Neuronal stem cell (in vitro differentiated cells): ENCODE data around the gene KCTD21.

Source experiments
- DNase-seq: peaks from one replicate; pipeline ENCODE4 v3.0.0-alpha.2; 2013; ENCODE audit warnings: low spot score
- H2AFZ ChIP-seq: one replicate; pipeline ENCODE4 v1.6.1; 2013; ENCODE audit warnings: mild to moderate bottlenecking, low read length, inconsistent platforms
- H2AK5ac ChIP-seq: 2 replicates; pipeline ENCODE4 v1.6.1; 2013; ENCODE audit warnings: low read depth, mild to moderate bottlenecking, inconsistent platforms, low read length, moderate library complexity, mixed read lengths
- H2BK120ac ChIP-seq: 2 replicates; pipeline ENCODE4 v1.6.1; 2013; ENCODE audit warnings: low read depth, mild to moderate bottlenecking, inconsistent platforms, low read length, moderate library complexity, mixed read lengths
- H2BK12ac ChIP-seq: one replicate; pipeline ENCODE4 v1.6.1; 2013; ENCODE audit warnings: low read length, inconsistent platforms
- H2BK15ac ChIP-seq: 2 replicates; pipeline ENCODE4 v1.6.1; 2013; ENCODE audit warnings: mild to moderate bottlenecking, low read length, inconsistent platforms, mixed read lengths
- H2BK5ac ChIP-seq: one replicate; pipeline ENCODE4 v1.6.1; 2013; ENCODE audit warnings: inconsistent platforms, mild to moderate bottlenecking, low read length, moderate library complexity
- H3K14ac ChIP-seq: one replicate; pipeline ENCODE4 v1.6.1; 2013; ENCODE audit warnings: low read length, inconsistent platforms
- H3K18ac ChIP-seq: 2 replicates; pipeline ENCODE4 v1.6.1; 2013; ENCODE audit warnings: low read length, inconsistent platforms
- H3K23ac ChIP-seq: 2 replicates; pipeline ENCODE4 v1.6.1; 2013; ENCODE audit warnings: low read depth, mild to moderate bottlenecking, mixed read lengths, low read length, inconsistent platforms; ENCODE audit not compliant: poor library complexity
- H3K27ac ChIP-seq: replicated peaks from 3 replicates; pipeline ENCODE4 v1.5.1; 2013; ENCODE audit warnings: low read length, inconsistent platforms
- H3K27me3 ChIP-seq, 3 experiments: 2 replicates each; pipeline ENCODE4 v1.6.1; 2013; ENCODE audit warnings: low read length in 3 of 3, mild to moderate bottlenecking in 2 of 3, inconsistent platforms in 1 of 3, low read depth in 1 of 3, mixed read lengths in 1 of 3, moderate library complexity in 1 of 3; ENCODE audit not compliant: control insufficient read depth in 3 of 3, insufficient read depth in 3 of 3
- H3K36me3 ChIP-seq, 2 donors: replicated peaks in 1 of 2; 2 replicates each; pipeline ENCODE4 v1.6.1; 2013; ENCODE audit warnings: low read length in 2 of 2; ENCODE audit not compliant: control insufficient read depth in 2 of 2, insufficient read depth in 2 of 2
- H3K4ac ChIP-seq: 2 replicates; pipeline ENCODE4 v1.6.1; 2013; ENCODE audit warnings: inconsistent platforms, mild to moderate bottlenecking, low read length, moderate library complexity
- H3K4me1 ChIP-seq, 2 donors: 1 replicate in 1 of 2; 2 replicates in 1 of 2; pipeline ENCODE4 v1.6.1; 2013; ENCODE audit warnings: low read length in 2 of 2, low read depth in 1 of 2; ENCODE audit not compliant: control insufficient read depth in 2 of 2, insufficient read depth in 1 of 2
- H3K4me2 ChIP-seq: one replicate; pipeline ENCODE4 v1.6.1; 2013; ENCODE audit warnings: mild to moderate bottlenecking, low read length, inconsistent platforms; ENCODE audit not compliant: insufficient read depth, poor library complexity, severe bottlenecking
- H3K4me3 ChIP-seq, 2 donors: 2 replicates each; pipeline ENCODE4 v1.5.1; 2013; ENCODE audit warnings: low read length in 2 of 2, mild to moderate bottlenecking in 2 of 2, inconsistent platforms in 1 of 2, moderate library complexity in 1 of 2
- H3K79me1 ChIP-seq: one replicate; pipeline ENCODE4 v1.6.1; 2013; ENCODE audit warnings: low read depth, mild to moderate bottlenecking, inconsistent platforms, low read length, moderate library complexity
- H3K9ac ChIP-seq: one replicate; pipeline ENCODE4 v1.6.1; 2013; ENCODE audit warnings: mild to moderate bottlenecking, low read depth, low read length, inconsistent platforms; ENCODE audit not compliant: poor library complexity
- H3K9me3 ChIP-seq, 2 donors: replicated peaks in 1 of 2; 2 replicates each; pipeline versions ENCODE3 to v1.6.1; 2013; ENCODE audit warnings: low read length in 2 of 2, mild to moderate bottlenecking in 2 of 2, inconsistent platforms in 1 of 2, low read depth in 1 of 2, mixed read lengths in 1 of 2, moderate library complexity in 1 of 2; ENCODE audit not compliant: control insufficient read depth in 2 of 2, insufficient read depth in 1 of 2
- H4K8ac ChIP-seq: one replicate; pipeline ENCODE4 v1.6.1; 2013; ENCODE audit warnings: low read depth, mild to moderate bottlenecking, inconsistent platforms, low read length, moderate library complexity
- H4K91ac ChIP-seq: one replicate; pipeline ENCODE4 v1.6.1; 2013; ENCODE audit warnings: low read length, low read depth, mild to moderate bottlenecking, inconsistent platforms; ENCODE audit not compliant: poor library complexity
- WGBS, 2 donors: extraction: QIAGEN DNeasy Blood & Tissue Kit; methylation state at CpG; one replicate each; pipeline ENCODE4 v1.1.7; 2013; ENCODE audit warnings: missing lambda C conversion rate in 2 of 2, mixed read lengths in 1 of 2; ENCODE audit not compliant: insufficient read length in 2 of 2, insufficient replicate concordance in 1 of 2; ENCODE audit errors: extremely low coverage in 2 of 2; 5-methylcytosine and 5-hydroxymethylcytosine counted together

The KCTD21 gene

DNA sequence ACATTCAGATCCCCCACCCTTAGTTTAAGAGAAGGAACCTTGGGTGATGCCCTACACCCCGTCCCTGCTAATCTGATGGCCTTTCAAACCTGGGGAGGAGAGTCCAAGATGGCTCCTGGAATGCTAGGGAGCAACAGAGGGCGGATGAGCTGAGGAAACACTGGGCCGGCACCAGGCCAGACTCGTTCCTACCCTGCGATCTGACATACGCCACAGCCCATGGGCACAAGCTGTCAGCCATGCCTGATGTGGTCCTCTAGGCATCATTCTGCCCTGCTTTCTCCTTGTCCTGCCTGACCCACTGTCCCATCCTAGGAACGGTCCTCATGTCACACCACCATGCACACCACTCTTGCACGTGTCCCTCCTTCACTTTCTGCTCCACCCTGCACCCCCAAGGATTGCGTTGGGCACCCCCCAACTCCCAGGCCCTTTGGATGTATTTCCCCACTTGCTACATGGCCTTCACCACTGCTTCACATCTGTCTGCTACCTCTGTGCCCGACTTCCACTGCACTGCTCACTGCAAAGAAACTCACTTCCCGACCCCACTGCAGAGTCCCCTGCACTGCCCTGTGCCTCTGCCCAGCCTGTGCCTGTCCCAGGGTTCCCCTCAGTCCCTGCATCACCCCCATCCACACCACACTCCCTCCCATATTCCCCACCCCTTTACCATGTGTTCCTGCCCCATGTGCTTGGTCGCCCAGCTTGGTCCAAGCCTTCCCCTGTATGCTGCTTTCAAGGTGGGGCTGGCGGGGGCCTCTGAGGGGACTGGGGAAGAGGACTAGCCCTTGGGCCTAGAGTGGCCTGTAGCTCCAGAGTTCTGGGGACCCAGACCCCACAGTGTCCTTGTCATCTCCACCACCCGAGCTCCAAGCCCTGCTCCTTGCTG is 29.5 kb upstream of the KCTD21 start:
- H2AFZ ChIP-seq, result no peak overlapping the region
- no peak overlapping the region for H3K23ac ChIP-seq
- H2BK120ac ChIP-seq, result no peak overlapping the region
- peaks cover 53 to 91% of the 10 kb centered on the region in 2 donors for H3K36me3 ChIP-seq
- no peak overlapping the region for H2AK5ac ChIP-seq
- peaks cover 0 to 2% (median 0%) of the 10 kb centered on the region in 3 experiments for H3K27me3 ChIP-seq
- no peak overlapping the region for H3K9ac ChIP-seq
- H3K79me1 ChIP-seq, result no peaks in the 10 kb centered on the region
- no peak overlapping the region for H3K4ac ChIP-seq
- no peak overlapping the region for H3K4me3 ChIP-seq
- DNase-seq, result no peak
- H3K14ac ChIP-seq, result no peak overlapping the region
- peak overlapping the region; percentile 29 for H4K8ac ChIP-seq
- no peak overlapping the region for H3K4me2 ChIP-seq
- peak overlapping the region; percentile 6 for H3K18ac ChIP-seq
- H3K9me3 ChIP-seq, result peaks cover 0 to 3% of the 10 kb centered on the region in 2 donors
- no peak overlapping the region for H2BK12ac ChIP-seq
- no peak overlapping the region for H3K27ac ChIP-seq
- no CpG with 5 or more reads among the region's 14 CpGs for WGBS, 2 donors
- no peak overlapping the region for H2BK15ac ChIP-seq
- peak overlapping the region; percentile 68 for H4K91ac ChIP-seq
- peak overlapping the region; percentile 57 for H2BK5ac ChIP-seq
- H3K4me1 ChIP-seq, result peaks cover 0 to 4% of the 10 kb centered on the region in 2 donors

GRCh38 chr11:78216571-78217287 is 28.3 kb upstream of the KCTD21 start:
- H3K4me1 ChIP-seq, result peaks cover 0 to 4% of the 10 kb centered on the region in 2 donors
- no peak overlapping the region for H2AK5ac ChIP-seq
- H3K27ac ChIP-seq, result no peak overlapping the region
- H3K4me2 ChIP-seq, result no peak overlapping the region
- H2BK120ac ChIP-seq, result no peak overlapping the region
- no peak overlapping the region for H3K23ac ChIP-seq
- H2BK12ac ChIP-seq, result no peak overlapping the region
- no peak overlapping the region for H2BK5ac ChIP-seq
- H4K8ac ChIP-seq, result no peak overlapping the region
- no peak for DNase-seq
- H3K9me3 ChIP-seq, result peaks cover 3 to 5% of the 10 kb centered on the region in 2 donors
- peaks cover 47 to 82% of the 10 kb centered on the region in 2 donors for H3K36me3 ChIP-seq
- H3K4ac ChIP-seq, result no peak overlapping the region
- no peaks in the 10 kb centered on the region for H3K79me1 ChIP-seq
- no CpG with 5 or more reads among the region's 5 CpGs for WGBS, 2 donors
- no peak overlapping the region for H2BK15ac ChIP-seq
- no peak overlapping the region for H3K14ac ChIP-seq
- no peak overlapping the region for H3K4me3 ChIP-seq
- no peak overlapping the region for H2AFZ ChIP-seq
- no peak overlapping the region for H4K91ac ChIP-seq
- no peaks in the 10 kb centered on the region for H3K27me3 ChIP-seq
- no peak overlapping the region for H3K18ac ChIP-seq
- H3K9ac ChIP-seq, result no peak overlapping the region

DNA sequence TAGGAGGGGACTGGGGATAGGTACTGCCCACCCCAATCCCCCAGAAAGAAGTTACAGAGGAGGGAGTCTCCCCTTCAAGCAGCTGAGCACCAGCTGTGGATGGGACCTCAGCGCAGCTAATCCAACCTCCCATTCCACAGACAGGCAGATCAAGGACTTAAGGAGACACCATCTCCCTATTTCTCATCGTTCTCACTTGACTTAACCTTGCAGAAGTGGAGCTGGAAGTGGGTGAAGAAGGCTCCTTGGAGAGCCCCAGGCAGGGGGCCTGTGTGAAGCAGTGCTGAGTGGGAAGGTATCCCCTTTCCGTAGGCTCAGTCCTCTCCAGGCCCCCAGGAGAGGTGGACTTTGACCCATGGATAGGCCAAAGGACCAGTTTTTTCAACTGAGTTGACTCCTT is 27.6 kb upstream of the KCTD21 start:
- Histone ChIP-seq H2AFZ (no peak overlapping the region), H4K8ac (no peak overlapping the region), H3K9ac (no peak overlapping the region), H4K91ac (no peak overlapping the region), H3K9me3 (peaks cover 3 to 10% of the 10 kb centered on the region in 2 donors), H2BK15ac (no peak overlapping the region), H3K79me1 (no peaks in the 10 kb centered on the region), H3K4me3 (no peak overlapping the region), H3K36me3 (peaks cover 40 to 82% of the 10 kb centered on the region in 2 donors), H2BK120ac (no peak overlapping the region), H3K18ac (no peak overlapping the region), H3K27me3 (no peaks in the 10 kb centered on the region), H2AK5ac (no peak overlapping the region), H3K4me1 (peaks cover 0 to 4% of the 10 kb centered on the region in 2 donors), H3K4ac (no peak overlapping the region), H2BK12ac (no peak overlapping the region), H3K14ac (no peak overlapping the region), H3K27ac (no peak overlapping the region), H2BK5ac (no peak overlapping the region), H3K23ac (no peak overlapping the region), H3K4me2 (no peak overlapping the region)
- no peak for DNase-seq
- WGBS, 2 donors, result no CpG with 5 or more reads among the region's 3 CpGs
